Duodenal mucosa (tissue), 2 donors: ENCODE measurements around the gene NXPH4.

ENCODE experiments used
- H3K27ac ChIP-seq: one replicate; pipeline ENCODE4 v1.7.0; 2013; ENCODE audit warnings: low read depth, low read length
- H3K27me3 ChIP-seq, 2 donors: one replicate each; pipeline ENCODE4 v1.7.0; 2013; ENCODE audit warnings: low read length in 2 of 2, control low read depth in 1 of 2; ENCODE audit not compliant: insufficient read depth in 2 of 2, control insufficient read depth in 1 of 2
- H3K36me3 ChIP-seq, 2 donors: one replicate each; pipeline ENCODE4 v1.7.0; 2013; ENCODE audit warnings: low read length in 2 of 2, control low read depth in 1 of 2; ENCODE audit not compliant: insufficient read depth in 2 of 2, control insufficient read depth in 1 of 2
- H3K4me1 ChIP-seq, 2 donors: one replicate each; pipeline ENCODE4 v1.7.0; 2013; ENCODE audit warnings: low read length in 2 of 2, control low read depth in 1 of 2; ENCODE audit not compliant: insufficient read depth in 2 of 2, control insufficient read depth in 1 of 2
- H3K4me3 ChIP-seq, 2 donors: one replicate each; pipeline ENCODE4 v1.7.0; 2013; ENCODE audit warnings: low read length in 2 of 2, low read depth in 1 of 2
- H3K9ac ChIP-seq, 2 donors: one replicate each; pipeline ENCODE4 v1.7.0; 2013; ENCODE audit warnings: low read length in 2 of 2, low read depth in 1 of 2
- H3K9me3 ChIP-seq, 2 donors: one replicate each; pipeline ENCODE4 v1.7.0; 2013; ENCODE audit warnings: low read length in 2 of 2, control low read depth in 1 of 2; ENCODE audit not compliant: control insufficient read depth in 1 of 2

The NXPH4 gene

GRCh38 chr12:57241402-57242310 is 25.1 kb downstream of the NXPH4 start:
- Histone ChIP-seq H3K27ac (no peak overlapping the region), H3K4me3 (no peak overlapping the region), H3K9me3 (no peaks in the 10 kb centered on the region), H3K36me3 (no peaks in the 10 kb centered on the region), H3K27me3 (peaks cover 57 to 59% of the 10 kb centered on the region in 2 donors), H3K9ac (peak overlapping the region in 1 of 2 donors; percentile 18), H3K4me1 (peaks cover 35 to 60% of the 10 kb centered on the region in 2 donors)

- Histone ChIP-seq H3K4me3 (peak overlapping the region; percentile 54 to 55), H3K27me3 (peaks cover 52 to 53% of the 10 kb centered on the region in 2 donors), H3K4me1 (peaks cover 35 to 60% of the 10 kb centered on the region in 2 donors)
Observed at GRCh38 chr12:57242329-57242690, 25.7 kb downstream of the NXPH4 start.

DNA sequence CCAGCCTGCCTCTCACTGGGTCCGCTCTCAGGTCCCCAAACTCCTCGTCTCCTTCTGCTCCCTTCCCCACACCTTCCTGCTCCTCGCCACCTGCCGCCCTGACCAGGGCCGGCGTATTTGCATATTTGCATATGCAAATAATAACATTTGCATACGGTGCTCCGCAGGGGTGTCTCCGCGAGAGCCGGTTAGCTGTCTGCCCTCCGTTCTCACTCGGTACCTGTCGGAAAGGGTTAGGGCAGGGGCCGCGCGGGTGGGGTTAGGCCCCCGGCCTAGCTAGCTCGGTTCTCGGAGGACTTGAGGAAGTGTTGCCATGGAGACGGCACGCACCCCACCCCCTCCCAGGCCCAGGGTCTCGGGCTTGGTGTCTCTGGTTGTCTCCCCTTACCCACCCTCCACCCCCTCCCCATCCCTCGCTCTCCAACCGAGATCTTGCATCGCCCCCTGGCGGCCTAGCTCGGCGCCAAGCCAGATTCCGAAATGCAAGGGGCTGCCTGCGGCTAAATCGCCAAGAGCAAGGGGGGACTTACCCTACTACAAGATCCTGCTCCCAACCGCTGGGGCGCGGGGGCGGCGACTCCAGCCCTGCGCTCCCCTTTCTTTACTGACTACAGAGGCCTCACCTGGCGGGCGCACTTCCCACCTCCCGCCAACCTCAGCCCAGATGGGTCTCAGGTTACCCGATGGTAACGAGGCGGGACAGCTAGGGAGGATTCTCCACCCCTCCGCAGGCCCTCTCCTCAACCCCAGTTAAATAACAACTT is 26.3 kb downstream of the NXPH4 start:
- Histone ChIP-seq H3K9ac (peak overlapping the region in 1 of 2 donors; percentile 38), H3K27me3 (peaks cover 46 to 47% of the 10 kb centered on the region in 2 donors), H3K9me3 (no peaks in the 10 kb centered on the region), H3K27ac (no peak overlapping the region), H3K4me1 (peaks cover 32 to 56% of the 10 kb centered on the region in 2 donors), H3K36me3 (no peaks in the 10 kb centered on the region), H3K4me3 (peak overlapping the region; percentile 54 to 55)

More at GRCh38 chr12:57242329-57242690, 25.7 kb downstream of the NXPH4 start:
- Histone ChIP-seq H3K36me3 (no peaks in the 10 kb centered on the region), H3K9ac (no peak overlapping the region), H3K9me3 (no peaks in the 10 kb centered on the region), H3K27ac (no peak overlapping the region)

- Histone ChIP-seq H3K4me1 (peaks cover 24 to 49% of the 10 kb centered on the region in 2 donors), H3K4me3 (peak overlapping the region; percentile 54 to 55), H3K27ac (no peak overlapping the region), H3K9me3 (no peaks in the 10 kb centered on the region), H3K27me3 (peaks cover 39% of the 10 kb centered on the region in 2 donors), H3K9ac (no peak overlapping the region), H3K36me3 (no peaks in the 10 kb centered on the region)
Observed at GRCh38 chr12:57243521-57244311, 27.1 kb downstream of the NXPH4 start.

DNA sequence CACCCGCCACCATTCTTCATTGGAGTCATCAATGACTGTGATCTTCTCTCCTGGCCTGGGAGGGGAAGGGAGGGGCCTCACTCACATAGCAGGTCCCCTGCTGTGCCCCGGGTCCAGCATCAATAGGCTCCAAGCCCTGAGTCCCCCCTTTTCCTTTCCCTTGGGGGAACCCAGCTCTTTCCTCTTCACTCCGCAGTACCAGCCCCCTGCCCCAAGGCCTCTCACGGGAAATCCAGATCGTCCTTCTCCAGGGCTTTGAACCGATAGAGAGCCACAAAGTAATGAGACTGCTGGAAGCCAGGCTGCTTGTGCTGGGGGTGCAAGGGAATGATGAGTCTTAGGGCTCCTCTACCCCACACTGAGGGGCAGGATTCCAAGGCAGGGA is 27.7 kb downstream of the NXPH4 start:
- Histone ChIP-seq H3K4me1 (peaks cover 22 to 44% of the 10 kb centered on the region in 2 donors), H3K27me3 (peaks cover 35% of the 10 kb centered on the region in 2 donors), H3K9me3 (no peaks in the 10 kb centered on the region), H3K27ac (no peak overlapping the region), H3K36me3 (no peaks in the 10 kb centered on the region), H3K4me3 (no peak overlapping the region), H3K9ac (no peak overlapping the region)

- Histone ChIP-seq H3K9ac (no peak overlapping the region), H3K36me3 (no peaks in the 10 kb centered on the region), H3K27me3 (peaks cover 8% of the 10 kb centered on the region in 2 donors), H3K4me3 (no peak overlapping the region), H3K27ac (no peak overlapping the region), H3K9me3 (no peaks in the 10 kb centered on the region), H3K4me1 (peaks cover 14 to 16% of the 10 kb centered on the region in 2 donors)
Observed at GRCh38 chr12:57247041-57247440, 30.4 kb downstream of the NXPH4 start.

DNA sequence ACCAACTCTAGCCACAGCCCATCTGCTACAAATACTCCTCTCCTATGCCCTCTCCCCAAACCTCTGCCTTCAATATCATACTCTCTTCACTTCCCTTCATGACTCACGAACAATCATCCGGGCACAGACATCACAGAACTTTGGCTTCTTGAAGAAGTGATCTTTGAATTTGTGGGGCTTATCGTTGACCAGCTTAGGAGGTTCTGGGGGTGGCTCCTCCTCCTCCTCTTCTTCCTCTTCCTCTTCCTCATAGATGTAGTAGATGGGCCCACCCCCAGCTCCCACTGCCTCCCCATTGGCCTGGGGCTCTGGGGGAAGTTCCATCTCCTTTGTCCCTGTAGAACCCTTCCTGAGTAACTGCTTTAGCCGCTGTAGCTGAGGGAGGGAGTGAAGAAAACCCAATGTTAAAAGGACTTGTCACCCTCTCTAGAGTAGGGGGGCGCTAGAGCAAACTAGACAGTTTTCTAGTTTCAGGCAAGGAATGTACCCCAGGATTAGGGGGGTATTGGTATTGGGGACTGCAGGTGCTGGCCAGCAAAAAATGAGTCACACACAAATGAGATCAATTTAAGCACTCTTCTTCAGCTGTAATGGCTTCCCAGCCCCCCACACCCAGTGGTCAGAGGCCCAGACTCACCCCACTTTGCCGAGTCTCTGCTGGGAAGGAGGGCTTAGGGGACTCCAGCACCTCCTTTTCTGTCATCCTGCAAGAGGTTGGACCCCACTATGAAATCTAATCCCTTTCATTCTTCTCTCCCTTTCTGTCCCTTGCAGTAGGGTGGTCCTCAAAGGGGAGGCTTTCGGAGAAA is 32.5 kb downstream of the NXPH4 start:
- Histone ChIP-seq H3K4me3 (no peak overlapping the region), H3K4me1 (no peaks in the 10 kb centered on the region), H3K36me3 (no peaks in the 10 kb centered on the region), H3K9me3 (no peaks in the 10 kb centered on the region), H3K27ac (no peak overlapping the region), H3K9ac (no peak overlapping the region), H3K27me3 (no peaks in the 10 kb centered on the region)

DNA sequence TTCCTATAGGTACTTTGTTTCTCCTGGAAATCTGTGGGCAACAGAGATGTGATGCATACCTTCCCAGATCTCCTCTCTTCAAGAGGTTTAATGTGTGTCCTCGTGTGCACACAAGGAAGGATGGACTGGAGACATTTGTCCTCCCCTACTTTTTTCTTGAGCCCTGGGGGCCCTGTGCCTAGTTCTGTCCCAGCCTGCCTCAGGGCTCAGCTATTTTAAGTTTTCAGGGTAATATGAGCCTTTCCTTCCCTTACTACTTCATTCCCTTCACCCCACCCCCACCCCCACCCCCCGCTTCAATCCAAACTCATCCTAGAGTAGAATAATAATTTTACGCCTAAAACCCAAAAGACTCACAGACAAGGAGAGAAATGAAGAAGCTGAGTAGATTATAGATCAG is 33.9 kb downstream of the NXPH4 start:
- H3K4me1 ChIP-seq = no peaks in the 10 kb centered on the region

DNA sequence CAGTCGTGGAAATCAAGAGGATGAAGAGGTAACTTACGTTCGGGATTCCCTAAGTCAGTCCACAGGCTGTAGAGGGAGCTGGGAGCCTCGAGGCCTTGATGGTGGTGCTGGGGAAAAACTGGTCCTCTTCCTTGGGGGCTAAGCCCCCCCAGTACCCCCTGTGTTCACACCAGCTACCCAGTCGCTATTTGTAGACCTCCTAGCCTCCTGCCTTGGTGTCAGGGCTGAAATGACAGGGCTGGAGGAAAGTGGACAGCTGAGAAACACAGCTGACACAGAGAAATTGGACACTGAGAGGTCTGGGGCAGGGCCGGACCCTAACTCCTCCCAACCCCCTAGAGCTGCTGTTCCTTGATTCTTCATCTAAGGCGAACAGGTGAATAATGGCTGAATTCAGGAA is 34.4 kb downstream of the NXPH4 start, which contains the start of gene STAC3:
STAC3 (minus strand) TSS at position 232 of the 400 bp plus-strand sequence. CDS start 1,551 bp downstream, outside the sequence.
- H3K9ac ChIP-seq = no peak within 1 kb of the TSS
- no peaks in the 10 kb centered on the region for H3K4me1 ChIP-seq
- H3K27me3 ChIP-seq = no peaks in the 10 kb centered on the region
- H3K36me3 ChIP-seq = peaks cover under 1 to 15% of the 10 kb centered on the region in 2 donors
- no peak within 1 kb of the TSS for H3K4me3 ChIP-seq
- no peaks in the 10 kb centered on the region for H3K9me3 ChIP-seq
- no peak within 1 kb of the TSS for H3K27ac ChIP-seq

More for the DNA sequence above, 33.9 kb downstream of the NXPH4 start:
- Histone ChIP-seq H3K27ac (no peak overlapping the region), H3K27me3 (no peaks in the 10 kb centered on the region), H3K4me3 (no peak overlapping the region), H3K9me3 (no peaks in the 10 kb centered on the region), H3K36me3 (peaks cover 0 to 11% of the 10 kb centered on the region in 2 donors), H3K9ac (no peak overlapping the region)
